Keratinocyte (primary cell): Measurements from ENCODE around the gene PIGA. TPM values are rescaled to one million over a fixed set of nuclear protein-coding genes. Genes with fewer than 3 reads are reported as not detected.
A peak's percentile ranks its signal among the peaks of the same experiment; 100 is the strongest.

Experiments used
- DNase-seq: peaks from one replicate; pipeline ENCODE4 v3.0.0-alpha.2; 2011; ENCODE audit warnings: low read depth, missing footprints, low spot score
- FAIRE-seq: peaks from 2 replicates; lab custom pipeline; 2011; peaks lifted over from hg19 to GRCh38; lab: Jason Lieb, UNC
- H2AFZ ChIP-seq: 2 replicates; pipeline ENCODE4 v1.6.0; 2012; ENCODE audit warnings: low read length, control low read depth, inconsistent platforms; ENCODE audit not compliant: control insufficient read depth
- H3K27ac ChIP-seq: 2 replicates; pipeline ENCODE4 v1.5.1; 2011; ENCODE audit warnings: low read length; ENCODE audit not compliant: control insufficient read depth, insufficient read depth
- H3K27me3 ChIP-seq: 3 replicates; pipeline ENCODE4 v1.6.0; 2011; ENCODE audit warnings: low read length; ENCODE audit not compliant: control insufficient read depth, insufficient read depth; ENCODE audit errors: extremely low read depth
- H3K36me3 ChIP-seq, 2 experiments: 2 replicates in 1 of 2; 3 replicates in 1 of 2; pipeline ENCODE4 v1.5.1; 2011; ENCODE audit warnings: low read length in 2 of 2, mild to moderate bottlenecking in 1 of 2; ENCODE audit not compliant: control insufficient read depth in 2 of 2, insufficient read depth in 2 of 2; ENCODE audit errors: extremely low read depth in 1 of 2
- H3K4me1 ChIP-seq: 3 replicates; pipeline ENCODE4 v1.5.1; 2011; ENCODE audit warnings: low read length; ENCODE audit not compliant: control insufficient read depth, insufficient read depth; ENCODE audit errors: extremely low read depth
- H3K4me2 ChIP-seq: 3 replicates; pipeline ENCODE4 v1.6.0; 2011; ENCODE audit warnings: low read depth, low read length; ENCODE audit not compliant: control insufficient read depth, insufficient read depth; ENCODE audit errors: extremely low read depth
- H3K4me3 ChIP-seq, 3 experiments: fragments of 200-600 bp in 1 of 3; sonication (generic) in 1 of 3; 2 replicates in 2 of 3; 3 replicates in 1 of 3; pipeline ENCODE4 v1.5.1; 2011 to 2016; ENCODE audit warnings: low read length in 3 of 3, mild to moderate bottlenecking in 3 of 3, control low read depth in 2 of 3, inconsistent platforms in 1 of 3, low read depth in 1 of 3, mixed read lengths in 1 of 3, mixed run types in 1 of 3, moderate library complexity in 1 of 3; ENCODE audit not compliant: control insufficient read depth in 2 of 3, insufficient read depth in 2 of 3; ENCODE audit errors: extremely low read depth in 1 of 3
- H3K79me2 ChIP-seq: 2 replicates; pipeline ENCODE4 v1.6.0; 2012; ENCODE audit warnings: low read length; ENCODE audit not compliant: control insufficient read depth, insufficient read depth
- H3K9ac ChIP-seq: 3 replicates; pipeline ENCODE4 v1.6.0; 2011; ENCODE audit warnings: low read length; ENCODE audit not compliant: control insufficient read depth, insufficient read depth; ENCODE audit errors: extremely low read depth
- H3K9me1 ChIP-seq: 3 replicates; pipeline ENCODE4 v1.6.0; 2011; ENCODE audit warnings: low read length; ENCODE audit not compliant: control insufficient read depth, insufficient read depth; ENCODE audit errors: extremely low read depth
- H3K9me3 ChIP-seq: 2 replicates; pipeline ENCODE4 v1.5.1; 2012; ENCODE audit warnings: low read depth, low read length; ENCODE audit not compliant: control insufficient read depth
- H4K20me1 ChIP-seq: 3 replicates; pipeline ENCODE4 v1.6.0; 2011; ENCODE audit warnings: low read length; ENCODE audit not compliant: control insufficient read depth, insufficient read depth; ENCODE audit errors: extremely low read depth
- CTCF ChIP-seq, 3 experiments: IDR thresholded peaks in 1 of 3; conservative IDR thresholded peaks in 1 of 3; optimal IDR thresholded peaks in 1 of 3; 2 replicates in 2 of 3; 3 replicates in 1 of 3; pipeline versions ENCODE3 to v1.5.1; 2011; ENCODE audit warnings: low read length in 3 of 3, mild to moderate bottlenecking in 3 of 3, moderate library complexity in 2 of 3, control low read depth in 1 of 3, inconsistent platforms in 1 of 3; ENCODE audit not compliant: insufficient read depth in 2 of 3; ENCODE audit errors: extremely low read depth in 1 of 3
- EZH2 ChIP-seq: IDR thresholded peaks from one replicate; pipeline ENCODE4 v1.6.1; 2012; ENCODE audit warnings: inconsistent platforms, mild to moderate bottlenecking, low read length, moderate library complexity
- dilution Hi-C: fragments of 300-500 bp; cut with MboI; formaldehyde crosslinking; loops from one replicate; pipeline ENCODE4 v1.7.0; 2020; ENCODE audit warnings: low sequenced_read_pairs; ENCODE audit not compliant: extremely low pct_ligation_motif_present
- polyA plus RNA-seq, 5 experiments: library from polyadenylated mRNA; depleted of rRNA in 3 of 5; stranded (reverse) in 3 of 5; stranded (forward) in 1 of 5; unstranded in 1 of 5; fragments of >200 nt; gene quantifications; 1 replicate in 1 of 5; 2 replicates in 3 of 5; 3 replicates in 1 of 5; pipeline versions ENCODE4 v1.2.1 to v1.2.3, GENCODE V29; 2011 to 2012; ENCODE audit warnings: missing spikeins in 2 of 5, low read depth in 1 of 5, low replicate concordance in 1 of 5

The PIGA gene
- polyA plus RNA-seq, 1 donor (not counting 4 experiments of a cell fraction or from before 2014, with no cell fraction given), result 17.0 TPM

DNA sequence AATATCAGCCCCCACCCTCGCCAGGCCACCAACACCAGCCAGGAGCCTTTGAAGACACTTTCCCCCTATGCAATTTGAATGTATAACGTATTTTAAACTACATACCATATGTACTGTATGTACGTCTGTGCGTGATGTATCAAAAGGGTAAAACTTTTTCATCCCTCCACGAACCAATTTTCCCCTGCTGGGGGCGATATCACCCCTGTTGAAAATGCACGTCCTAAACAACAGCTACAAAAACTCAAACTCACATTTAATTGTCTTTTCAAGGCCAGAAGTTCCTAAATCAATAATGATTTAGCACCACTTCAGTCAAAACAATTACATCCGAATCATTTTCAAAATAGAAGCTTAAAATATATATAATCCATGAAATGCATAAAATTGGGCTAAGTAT, 47.5 kb upstream of the PIGA start:
- Histone ChIP-seq H3K27ac (no peak overlapping the region), H3K79me2 (no peaks in the 10 kb centered on the region), H3K4me2 (no peak overlapping the region), H3K9me1 (no peaks in the 10 kb centered on the region), H3K9ac (no peak overlapping the region), H3K4me1 (no peaks in the 10 kb centered on the region), H3K9me3 (no peaks in the 10 kb centered on the region), H3K27me3 (no peaks in the 10 kb centered on the region), H3K36me3 (no peaks in the 10 kb centered on the region), H3K4me3 (no peak overlapping the region), H4K20me1 (no peaks in the 10 kb centered on the region), H2AFZ (no peak overlapping the region)
- FAIRE-seq (no peak), DNase-seq (no peak)
- dilution Hi-C loops, result no loop called here
- TF ChIP-seq CTCF (optimal IDR thresholded peaks at IDR 0.05 in 1 of 3, IDR thresholded peaks at IDR 0.05 in 1 of 3, conservative IDR thresholded peaks at IDR 0.05 in 1 of 3; ENCODE audit: extremely low read depth in 1 of 3, insufficient read depth in 2 of 3, low read length in 3 of 3), result peak in 2 of 3 experiments; percentile 5 to 28
- no peak for TF ChIP-seq EZH2

GRCh38 chrX:15376956-15377355, 41.6 kb upstream of the PIGA start:
- no peak for FAIRE-seq
- dilution Hi-C loops, result no loop called here
- no peak for TF ChIP-seq CTCF (optimal IDR thresholded peaks at IDR 0.05 in 1 of 3, IDR thresholded peaks at IDR 0.05 in 1 of 3, conservative IDR thresholded peaks at IDR 0.05 in 1 of 3; ENCODE audit: extremely low read depth in 1 of 3, insufficient read depth in 2 of 3, low read length in 3 of 3)
- no peak for TF ChIP-seq EZH2

More at GRCh38 chrX:15376956-15377355, 41.6 kb upstream of the PIGA start:
- Histone ChIP-seq H3K4me2 (no peak overlapping the region), H3K36me3 (no peaks in the 10 kb centered on the region), H3K9ac (no peak overlapping the region), H4K20me1 (no peaks in the 10 kb centered on the region), H2AFZ (no peak overlapping the region), H3K79me2 (no peaks in the 10 kb centered on the region), H3K4me3 (no peak overlapping the region), H3K27me3 (no peaks in the 10 kb centered on the region), H3K27ac (no peak overlapping the region), H3K4me1 (no peaks in the 10 kb centered on the region), H3K9me3 (no peaks in the 10 kb centered on the region), H3K9me1 (no peaks in the 10 kb centered on the region)
- DNase-seq, result no peak
